ENCODE results near the gene CPVL.

DNA sequence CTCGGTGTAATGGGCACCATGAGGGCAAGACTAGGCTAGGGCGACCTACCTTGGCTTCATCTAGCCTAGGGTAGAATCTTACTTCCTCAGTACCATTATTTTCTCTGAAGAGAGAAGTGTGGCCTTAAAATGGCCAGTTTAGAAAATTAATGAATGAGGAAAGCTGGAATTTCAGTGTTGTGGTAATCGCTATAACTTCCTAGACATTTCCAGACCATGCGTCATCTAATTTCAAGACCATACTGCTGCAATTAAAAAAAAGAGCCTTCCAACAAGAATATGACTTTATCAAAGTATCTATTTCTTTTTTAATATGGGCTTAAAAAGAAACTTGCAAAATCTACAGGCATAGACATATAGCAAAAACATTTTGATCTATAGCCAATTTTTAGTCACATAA is 68.5 kb downstream of the CPVL start:
- TF ChIP-seq GATA3 (IDR thresholded peaks at IDR 0.05; ENCODE audit: low read depth, low read length) (no peak), GATA2 (IDR thresholded peaks at IDR 0.05; ENCODE audit: low read depth, low read length) (no peak)

All from SH-SY5Y (cell line).